Measurements from ENCODE around the gene PRSS48.
"Not testable (repeated sequence)": the region's sequence is repeated elsewhere in the genome, so short reads cannot be mapped to it uniquely, and the experiment has no call there.

GRCh38 chr4:151322161-151322560, 45.2 kb downstream of the PRSS48 start:
- not testable (repeated sequence) for TF ChIP-seq CTCF (IDR thresholded peaks at IDR 0.05 in 8 of 11, conservative IDR thresholded peaks at IDR 0.05 in 3 of 11); POLR2AphosphoS5 (IDR thresholded peaks at IDR 0.05)

Data from spleen (tissue), 7 donors.